ENCODE results near the gene CFAP61. TPM values are rescaled to one million over a fixed set of nuclear protein-coding genes. Genes with fewer than 3 reads are reported as not detected.

The CFAP61 gene
- total and polyA plus RNA-seq, 10 donors = 0.06 to 0.17 TPM; not detected in 8

DNA sequence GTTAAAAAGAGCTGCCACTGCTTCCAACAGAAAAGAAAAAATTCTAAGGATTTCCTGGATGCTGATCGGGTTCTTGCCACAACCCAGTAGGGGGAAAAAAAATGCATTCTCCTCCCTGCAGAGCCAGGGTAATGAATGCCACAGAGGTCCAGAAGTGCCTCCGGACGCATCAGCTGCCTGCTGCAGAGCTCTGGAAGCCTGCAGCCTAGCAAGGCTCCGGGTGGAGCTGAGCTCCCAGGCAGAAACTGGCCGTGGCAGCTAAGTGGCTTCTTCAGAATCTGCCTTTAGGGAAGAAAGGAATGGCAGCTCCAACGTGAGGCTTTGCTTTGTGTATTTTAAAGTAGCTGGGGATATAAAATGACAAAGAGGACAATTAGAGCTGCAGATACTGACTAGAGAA lies 155.0 kb downstream of the CFAP61 start:
- no peak overlapping the region for H3K4me3 ChIP-seq
- peaks cover 0 to 19% (median 0%) of the 10 kb centered on the region in 7 donors for H3K27me3 ChIP-seq (replicated peaks in 1 of 7)
- no peak for DNase-seq
- 28 to 59% (median 41%) methylated on average over 6 of the region's 6 CpGs for WGBS, 5 donors
- intact Hi-C loops (cut with DNase I; ENCODE audit: low total_unique reads) = no loop called here
- no peak overlapping the region for H3K27ac ChIP-seq
- no peaks in the 10 kb centered on the region for H3K9me3 ChIP-seq
- no peaks in the 10 kb centered on the region for H3K4me1 ChIP-seq
- H3K36me3 ChIP-seq = no peaks in the 10 kb centered on the region
- TF ChIP-seq POLR2AphosphoS5 (IDR thresholded peaks at IDR 0.05) (no peak), CTCF (IDR thresholded peaks at IDR 0.05 in 8 of 11, conservative IDR thresholded peaks at IDR 0.05 in 3 of 11) (no peak), POLR2A (IDR thresholded peaks at IDR 0.05) (no peak)

DNA sequence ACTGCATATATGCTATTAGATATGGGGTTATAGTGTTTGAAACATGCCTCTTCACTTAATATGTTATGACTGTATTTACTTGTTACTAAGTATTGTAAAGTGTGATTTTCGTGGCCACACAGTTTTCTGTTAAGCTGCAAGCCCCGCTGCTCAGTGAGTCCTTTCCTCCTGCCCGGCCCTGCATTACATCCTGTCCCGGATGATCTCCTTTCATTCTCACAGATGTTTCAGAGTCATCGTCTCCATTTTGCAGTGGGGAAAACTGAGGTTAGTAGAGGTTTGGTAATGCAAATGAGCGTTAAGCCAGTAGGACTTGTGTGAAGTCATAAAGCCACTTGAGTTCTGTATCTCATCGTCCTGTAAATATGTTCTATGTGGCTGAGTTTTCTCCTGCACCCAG lies 155.5 kb downstream of the CFAP61 start:
- DNase-seq = no peak
- Histone ChIP-seq H3K27ac (no peak overlapping the region), H3K27me3 (replicated peaks in 1 of 7) (peaks cover 0 to 18% (median 0%) of the 10 kb centered on the region in 7 donors), H3K4me1 (no peaks in the 10 kb centered on the region), H3K36me3 (no peaks in the 10 kb centered on the region), H3K9me3 (no peaks in the 10 kb centered on the region), H3K4me3 (no peak overlapping the region)
- 65 to 79% (median 74%) methylated on average over 7 of the region's 7 CpGs for WGBS, 5 donors
- TF ChIP-seq POLR2AphosphoS5 (IDR thresholded peaks at IDR 0.05) (no peak), POLR2A (IDR thresholded peaks at IDR 0.05) (no peak), CTCF (IDR thresholded peaks at IDR 0.05 in 8 of 11, conservative IDR thresholded peaks at IDR 0.05 in 3 of 11) (no peak)
- intact Hi-C loops (cut with DNase I; ENCODE audit: low total_unique reads) = no loop called here

- no peak overlapping the region for H3K4me3 ChIP-seq
- no peaks in the 10 kb centered on the region for H3K4me1 ChIP-seq
- H3K36me3 ChIP-seq = no peaks in the 10 kb centered on the region
- H3K9me3 ChIP-seq = no peaks in the 10 kb centered on the region
- DNase-seq = no peak
- peaks cover 0 to 20% (median 0%) of the 10 kb centered on the region in 7 donors for H3K27me3 ChIP-seq (replicated peaks in 1 of 7)
- intact Hi-C loops (cut with DNase I; ENCODE audit: low total_unique reads) = no loop called here
- H3K27ac ChIP-seq = no peak overlapping the region
- TF ChIP-seq POLR2A (IDR thresholded peaks at IDR 0.05) (no peak), POLR2AphosphoS5 (IDR thresholded peaks at IDR 0.05) (no peak), CTCF (IDR thresholded peaks at IDR 0.05 in 8 of 11, conservative IDR thresholded peaks at IDR 0.05 in 3 of 11) (no peak)
- 68 to 84% (median 75%) methylated on average over 5 of the region's 5 CpGs for WGBS, 5 donors
These were observed 157.4 kb downstream of the CFAP61 start for GRCh38 chr20:20209684-20210083.

DNA sequence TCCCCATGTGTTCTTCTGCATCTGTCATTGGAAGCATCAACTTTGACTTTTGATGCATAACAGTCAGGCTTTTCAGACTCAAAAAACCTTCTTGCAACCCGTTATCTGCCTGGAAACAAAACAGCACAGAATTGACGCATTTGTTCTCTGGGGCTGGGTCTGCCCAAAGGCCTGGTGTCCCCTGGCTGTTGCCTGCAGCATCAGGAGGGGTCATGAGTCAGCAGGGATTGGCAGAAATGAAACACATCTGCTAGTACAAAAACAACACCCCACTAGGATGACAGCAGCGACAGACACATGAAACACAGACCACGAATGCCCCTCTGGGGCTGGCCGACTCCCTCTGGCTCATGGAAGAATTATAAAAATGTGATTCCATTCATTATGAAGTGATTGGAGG lies 158.0 kb downstream of the CFAP61 start:
- DNase-seq = no peak

More for the DNA sequence above, 158.0 kb downstream of the CFAP61 start:
- no peaks in the 10 kb centered on the region for H3K36me3 ChIP-seq
- no peak for TF ChIP-seq CTCF (IDR thresholded peaks at IDR 0.05 in 8 of 11, conservative IDR thresholded peaks at IDR 0.05 in 3 of 11)
- TF ChIP-seq POLR2AphosphoS5 (IDR thresholded peaks at IDR 0.05) = no peak
- TF ChIP-seq POLR2A (IDR thresholded peaks at IDR 0.05) = no peak
- no peak overlapping the region for H3K27ac ChIP-seq
- 68 to 81% (median 73%) methylated on average over 5 of the region's 5 CpGs for WGBS, 5 donors
- H3K9me3 ChIP-seq = no peaks in the 10 kb centered on the region
- peaks cover 0 to 23% (median 0%) of the 10 kb centered on the region in 7 donors for H3K27me3 ChIP-seq (replicated peaks in 1 of 7)
- intact Hi-C loops (cut with DNase I; ENCODE audit: low total_unique reads) = no loop called here
- no peak overlapping the region for H3K4me3 ChIP-seq
- no peaks in the 10 kb centered on the region for H3K4me1 ChIP-seq
